Measurements from ENCODE around the gene TMEM42.

DNA sequence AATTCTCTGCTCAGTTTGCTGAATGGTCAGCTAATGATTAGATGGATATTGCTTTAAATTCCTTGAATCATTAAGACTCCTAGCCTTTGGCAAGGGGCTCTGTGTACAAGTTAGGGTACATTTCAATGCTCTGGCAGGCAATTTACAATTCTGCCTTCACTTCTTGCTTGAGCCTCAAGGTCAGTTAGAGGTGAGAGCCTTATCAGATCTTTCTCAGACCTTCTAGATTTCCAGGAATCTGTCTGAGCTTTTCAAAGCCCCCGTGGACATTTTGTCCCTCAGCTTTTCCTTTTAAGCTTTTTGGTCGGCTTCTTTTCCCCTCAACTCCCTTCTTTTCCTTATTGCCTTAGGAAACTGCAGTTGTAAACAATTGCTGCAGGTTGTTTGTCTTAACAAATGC, 47.4 kb downstream of the TMEM42 start:
- TF ChIP-seq, protein P1, sequence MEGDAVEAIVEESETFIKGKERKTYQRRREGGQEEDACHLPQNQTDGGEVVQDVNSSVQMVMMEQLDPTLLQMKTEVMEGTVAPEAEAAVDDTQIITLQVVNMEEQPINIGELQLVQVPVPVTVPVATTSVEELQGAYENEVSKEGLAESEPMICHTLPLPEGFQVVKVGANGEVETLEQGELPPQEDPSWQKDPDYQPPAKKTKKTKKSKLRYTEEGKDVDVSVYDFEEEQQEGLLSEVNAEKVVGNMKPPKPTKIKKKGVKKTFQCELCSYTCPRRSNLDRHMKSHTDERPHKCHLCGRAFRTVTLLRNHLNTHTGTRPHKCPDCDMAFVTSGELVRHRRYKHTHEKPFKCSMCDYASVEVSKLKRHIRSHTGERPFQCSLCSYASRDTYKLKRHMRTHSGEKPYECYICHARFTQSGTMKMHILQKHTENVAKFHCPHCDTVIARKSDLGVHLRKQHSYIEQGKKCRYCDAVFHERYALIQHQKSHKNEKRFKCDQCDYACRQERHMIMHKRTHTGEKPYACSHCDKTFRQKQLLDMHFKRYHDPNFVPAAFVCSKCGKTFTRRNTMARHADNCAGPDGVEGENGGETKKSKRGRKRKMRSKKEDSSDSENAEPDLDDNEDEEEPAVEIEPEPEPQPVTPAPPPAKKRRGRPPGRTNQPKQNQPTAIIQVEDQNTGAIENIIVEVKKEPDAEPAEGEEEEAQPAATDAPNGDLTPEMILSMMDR (IDR thresholded peaks at IDR 0.05 in 8 of 11, conservative IDR thresholded peaks at IDR 0.05 in 3 of 11), result no peak
- TF ChIP-seq POLR2A (IDR thresholded peaks at IDR 0.05) (no peak), POLR2AphosphoS5 (IDR thresholded peaks at IDR 0.05) (no peak)

Measured in spleen (tissue), 7 donors.